Spinal cord (tissue), 10 donors: Measurements from ENCODE around the gene RHOT2. TPM values are rescaled to one million over a fixed set of nuclear protein-coding genes. Genes with fewer than 3 reads are reported as not detected.

Experiments used
- DNase-seq, 6 donors: peaks; one replicate each; pipeline versions ENCODE4 v3.0.0 to v3.0.0-alpha.2; 2013 to 2015; ENCODE audit warnings: low spot score in 6 of 6, low read depth in 4 of 6
- H3K27ac ChIP-seq: one replicate; pipeline ENCODE4 v1.5.1; 2013; ENCODE audit warnings: low read depth, low read length, control low read depth
- H3K27me3 ChIP-seq: one replicate; pipeline ENCODE4 v1.6.1; 2013; ENCODE audit warnings: low read length; ENCODE audit not compliant: control insufficient read depth, insufficient read depth
- H3K36me3 ChIP-seq: one replicate; pipeline ENCODE4 v1.6.1; 2013; ENCODE audit warnings: low read length; ENCODE audit not compliant: control insufficient read depth, insufficient read depth
- H3K4me1 ChIP-seq: one replicate; pipeline ENCODE4 v1.6.1; 2013; ENCODE audit warnings: low read length; ENCODE audit not compliant: control insufficient read depth, insufficient read depth
- H3K4me3 ChIP-seq: one replicate; pipeline ENCODE4 v1.5.1; 2013; ENCODE audit warnings: low read depth, low read length, control low read depth
- H3K9me3 ChIP-seq: one replicate; pipeline ENCODE4 v1.6.1; 2013; ENCODE audit warnings: low read length; ENCODE audit not compliant: control insufficient read depth, insufficient read depth
- WGBS: methylation state at CpG from one replicate; pipeline ENCODE4 v1.1.5; 2013; ENCODE audit warnings: missing lambda C conversion rate; ENCODE audit not compliant: insufficient coverage; 5-methylcytosine and 5-hydroxymethylcytosine counted together
- polyA plus RNA-seq, 2 donors: library from polyadenylated mRNA; unstranded; fragments of 120-200 nt; gene quantifications; one replicate each; pipeline ENCODE4 v1.2.1, GENCODE V29; 2013; ENCODE audit not compliant: insufficient read length in 2 of 2
- total RNA-seq, 2 donors: library from RNA; depleted of rRNA in 1 of 2; stranded (reverse); fragments of 120-200 nt in 1 of 2; fragments of >200 nt in 1 of 2; gene quantifications; one replicate each; pipeline versions ENCODE4 v1.2.3 to v1.2.4, GENCODE V29; 2013 to 2014
- donor health status: healthy.

The RHOT2 gene
- total and polyA plus RNA-seq, 4 donors = 20.7 to 115 (median 71.3) TPM

GRCh38 chr16:695355-696089 lies 27.6 kb downstream of the RHOT2 start:
- Histone ChIP-seq H3K27ac (no peak overlapping the region), H3K9me3 (no peaks in the 10 kb centered on the region), H3K36me3 (peaks cover 65% of the 10 kb centered on the region), H3K27me3 (peaks cover 27% of the 10 kb centered on the region), H3K4me3 (no peak overlapping the region), H3K4me1 (peaks cover 27% of the 10 kb centered on the region)
- WGBS = 25% methylated on average over 71 of the region's 71 CpGs
- DNase-seq = no peak

GRCh38 chr16:698911-699671 lies 31.2 kb downstream of the RHOT2 start:
- WGBS = 81% methylated on average over 17 of the region's 19 CpGs
- H3K4me3 ChIP-seq = no peak overlapping the region

GRCh38 chr16:700684-701584 lies 33.0 kb downstream of the RHOT2 start:
- WGBS = 8% methylated on average over 76 of the region's 76 CpGs
- DNase-seq = no peak
- Histone ChIP-seq H3K4me3 (no peak overlapping the region), H3K9me3 (no peaks in the 10 kb centered on the region), H3K4me1 (peaks cover 54% of the 10 kb centered on the region), H3K27ac (no peak overlapping the region), H3K27me3 (peaks cover 31% of the 10 kb centered on the region), H3K36me3 (peaks cover 69% of the 10 kb centered on the region)

More at GRCh38 chr16:698911-699671, 31.2 kb downstream of the RHOT2 start:
- peaks cover 58% of the 10 kb centered on the region for H3K4me1 ChIP-seq
- no peak for DNase-seq
- no peaks in the 10 kb centered on the region for H3K9me3 ChIP-seq
- peaks cover 85% of the 10 kb centered on the region for H3K36me3 ChIP-seq
- H3K27ac ChIP-seq = no peak overlapping the region
- peaks cover 35% of the 10 kb centered on the region for H3K27me3 ChIP-seq

- H3K4me3 ChIP-seq = no peak overlapping the region
Measured at GRCh38 chr16:702341-702740, 34.4 kb downstream of the RHOT2 start.

GRCh38 chr16:703406-703805 lies 35.5 kb downstream of the RHOT2 start:
- H3K9me3 ChIP-seq = no peaks in the 10 kb centered on the region
- DNase-seq = no peak
- peaks cover 76% of the 10 kb centered on the region for H3K4me1 ChIP-seq
- H3K27ac ChIP-seq = no peak overlapping the region
- no peak overlapping the region for H3K4me3 ChIP-seq
- H3K36me3 ChIP-seq = peaks cover 48% of the 10 kb centered on the region
- peaks cover 45% of the 10 kb centered on the region for H3K27me3 ChIP-seq
- WGBS = 83% methylated on average over 12 of the region's 12 CpGs

More at GRCh38 chr16:702341-702740, 34.4 kb downstream of the RHOT2 start:
- peaks cover 55% of the 10 kb centered on the region for H3K36me3 ChIP-seq
- 83% methylated on average over 19 of the region's 19 CpGs for WGBS
- DNase-seq = no peak
- H3K4me1 ChIP-seq = peaks cover 67% of the 10 kb centered on the region
- H3K27ac ChIP-seq = no peak overlapping the region
- peaks cover 40% of the 10 kb centered on the region for H3K27me3 ChIP-seq
- no peaks in the 10 kb centered on the region for H3K9me3 ChIP-seq

- Histone ChIP-seq H3K36me3 (peaks cover 44% of the 10 kb centered on the region), H3K27me3 (peaks cover 45% of the 10 kb centered on the region), H3K9me3 (no peaks in the 10 kb centered on the region), H3K4me1 (peaks cover 82% of the 10 kb centered on the region), H3K4me3 (no peak overlapping the region), H3K27ac (no peak overlapping the region)
- no peak for DNase-seq
- 80% methylated on average over 7 of the region's 7 CpGs for WGBS
Measured at GRCh38 chr16:704047-704446, 36.1 kb downstream of the RHOT2 start.

GRCh38 chr16:704552-705380 lies 36.8 kb downstream of the RHOT2 start:
- no peak overlapping the region for H3K27ac ChIP-seq
- WGBS = 7% methylated on average over 48 of the region's 50 CpGs
- peak overlapping the region; percentile 35 for H3K4me3 ChIP-seq
- peaks cover 45% of the 10 kb centered on the region for H3K27me3 ChIP-seq
- no peaks in the 10 kb centered on the region for H3K9me3 ChIP-seq
- H3K4me1 ChIP-seq = peaks cover 88% of the 10 kb centered on the region
- H3K36me3 ChIP-seq = peaks cover 38% of the 10 kb centered on the region
- no peak for DNase-seq

- Histone ChIP-seq H3K4me3 (peak within 1 kb of the TSS; percentile 35), H3K36me3 (peaks cover 38% of the 10 kb centered on the region), H3K9me3 (no peaks in the 10 kb centered on the region), H3K4me1 (peaks cover 88% of the 10 kb centered on the region), H3K27me3 (peaks cover 38% of the 10 kb centered on the region), H3K27ac (no peak within 1 kb of the TSS)
- under 1% methylated on average over 113 of the region's 115 CpGs for WGBS
- DNase-seq = peak in 4 of 6 donors; percentile 74 to 95 (median 87)
Measured at GRCh38 chr16:705431-706188, 37.7 kb downstream of the RHOT2 start, which contains the start of gene FBXL16. Gene FBXL16, minus strand, starts transcription at chr16:705801. Its CDS starts 8,396 bp downstream, at chr16:697405.
